ENCODE measurements around the gene STX7. TPM values are rescaled to one million over a fixed set of nuclear protein-coding genes. Genes with fewer than 3 reads are reported as not detected.

STX7 gene
- total RNA-seq, 2 donors from 2014 or later: 36.6 to 41.7 TPM

DNA sequence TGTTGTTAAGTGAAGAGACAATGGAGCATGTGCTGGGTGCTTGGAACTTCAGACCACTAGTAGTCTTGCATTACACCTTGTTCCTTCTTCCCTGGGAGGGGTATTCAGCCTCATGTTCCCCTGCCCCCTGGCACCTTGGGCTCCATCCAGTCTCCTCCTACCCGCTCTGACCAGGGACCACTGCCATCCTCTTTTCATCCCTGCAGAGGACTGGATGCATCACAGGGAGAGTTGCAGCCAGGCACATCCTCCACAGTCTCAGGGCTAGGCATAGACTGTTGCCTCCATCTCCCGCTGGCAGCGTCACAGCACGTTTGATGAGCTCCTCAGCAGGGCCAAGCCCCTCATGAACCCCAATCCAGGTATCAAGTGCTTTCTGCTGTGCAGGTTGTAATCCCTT lies 38.3 kb upstream of the STX7 start:
- 85 to 100% methylated on average over 3 to 4 of the region's 4 CpGs for WGBS, 2 experiments (ENCODE audit: insufficient coverage in 1 of 2, insufficient read length in 1 of 2)
- Histone ChIP-seq H3K9ac (ENCODE audit: extremely low read depth, low read length, poor library complexity, severe bottlenecking) (no peak overlapping the region), H3K36me3 (ENCODE audit: control insufficient read depth, insufficient read depth, low read length) (no peaks in the 10 kb centered on the region), H3K4me1 (ENCODE audit: control insufficient read depth, insufficient read depth, low read length) (no peaks in the 10 kb centered on the region), H3K9me3 (ENCODE audit: control insufficient read depth, low read length) (no peaks in the 10 kb centered on the region), H3K4me3 (ENCODE audit: low read length) (no peak overlapping the region), H3K27me3 (ENCODE audit: control insufficient read depth, insufficient read depth, low read length, poor library complexity, severe bottlenecking) (peaks cover 67% of the 10 kb centered on the region), H3K27ac (ENCODE audit: low read depth, low read length) (no peak overlapping the region)
- Mint-ChIP-seq H3K4me3 (no peak overlapping the region), H3K36me3 (ENCODE audit: low read depth) (no peaks in the 10 kb centered on the region), H3K27ac (no peak overlapping the region), H3K4me1 (peaks cover 7% of the 10 kb centered on the region), H3K27me3 (ENCODE audit: insufficient read depth) (peaks cover 55% of the 10 kb centered on the region), H3K9me3 (no peaks in the 10 kb centered on the region)
- DNase-seq: no peak
- TF ChIP-seq, protein P1, sequence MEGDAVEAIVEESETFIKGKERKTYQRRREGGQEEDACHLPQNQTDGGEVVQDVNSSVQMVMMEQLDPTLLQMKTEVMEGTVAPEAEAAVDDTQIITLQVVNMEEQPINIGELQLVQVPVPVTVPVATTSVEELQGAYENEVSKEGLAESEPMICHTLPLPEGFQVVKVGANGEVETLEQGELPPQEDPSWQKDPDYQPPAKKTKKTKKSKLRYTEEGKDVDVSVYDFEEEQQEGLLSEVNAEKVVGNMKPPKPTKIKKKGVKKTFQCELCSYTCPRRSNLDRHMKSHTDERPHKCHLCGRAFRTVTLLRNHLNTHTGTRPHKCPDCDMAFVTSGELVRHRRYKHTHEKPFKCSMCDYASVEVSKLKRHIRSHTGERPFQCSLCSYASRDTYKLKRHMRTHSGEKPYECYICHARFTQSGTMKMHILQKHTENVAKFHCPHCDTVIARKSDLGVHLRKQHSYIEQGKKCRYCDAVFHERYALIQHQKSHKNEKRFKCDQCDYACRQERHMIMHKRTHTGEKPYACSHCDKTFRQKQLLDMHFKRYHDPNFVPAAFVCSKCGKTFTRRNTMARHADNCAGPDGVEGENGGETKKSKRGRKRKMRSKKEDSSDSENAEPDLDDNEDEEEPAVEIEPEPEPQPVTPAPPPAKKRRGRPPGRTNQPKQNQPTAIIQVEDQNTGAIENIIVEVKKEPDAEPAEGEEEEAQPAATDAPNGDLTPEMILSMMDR (conservative IDR thresholded peaks at IDR 0.05): no peak

DNA sequence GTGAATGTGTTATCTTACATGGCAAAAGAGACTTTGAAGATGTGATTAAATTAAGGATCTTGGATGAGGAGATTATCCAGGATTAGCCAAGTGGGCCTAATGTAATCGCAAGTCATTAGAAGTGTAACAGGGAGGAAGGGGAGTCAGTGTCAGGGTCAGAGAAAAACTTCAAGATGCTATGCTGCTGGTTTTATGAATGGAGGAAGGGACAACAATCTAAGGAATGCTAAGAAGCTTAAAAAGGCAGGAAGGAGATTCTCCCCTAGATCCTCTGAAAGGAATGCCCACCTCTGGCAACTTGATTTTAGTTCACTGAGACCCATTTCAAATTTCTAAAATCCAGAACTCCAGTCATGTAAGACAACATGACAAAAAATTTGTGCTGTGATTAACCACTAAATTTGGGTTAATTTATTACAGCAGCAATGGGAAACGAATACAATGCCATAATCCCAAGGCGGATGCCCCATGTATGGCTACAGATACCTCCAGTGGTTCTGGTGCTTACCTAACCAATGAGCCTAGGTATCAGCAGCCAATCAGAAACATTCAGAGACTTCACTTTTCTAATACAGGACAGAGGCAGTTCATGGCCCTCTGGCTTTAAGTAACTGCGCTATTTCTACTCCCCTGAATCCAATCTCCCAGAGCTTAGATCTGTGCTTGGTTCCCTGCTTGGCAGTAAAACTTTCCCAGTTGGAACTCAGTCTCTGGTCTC lies 36.0 kb upstream of the STX7 start:
- no peaks in the 10 kb centered on the region for H3K9me3 Mint-ChIP-seq
- TF ChIP-seq, protein P1 (conservative IDR thresholded peaks at IDR 0.05): no peak

DNA sequence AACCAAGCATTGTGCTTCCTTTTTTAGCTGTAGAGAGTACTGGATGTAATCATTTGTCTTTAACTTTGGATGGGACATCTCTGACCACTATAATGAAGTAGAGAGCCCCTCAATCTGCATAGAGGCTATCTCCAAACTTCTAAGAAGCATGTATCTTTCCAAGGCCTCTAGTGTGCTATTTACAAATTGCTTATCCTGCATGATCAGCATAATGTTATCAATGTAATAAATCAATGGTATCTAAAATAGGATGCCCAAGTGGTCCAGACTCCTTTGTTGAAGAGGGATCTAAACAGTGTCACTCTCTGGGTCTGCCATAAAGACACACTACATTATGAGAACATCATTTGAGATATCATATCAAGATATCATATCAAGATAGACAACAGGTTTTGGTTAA lies 31.9 kb upstream of the STX7 start:
- Histone ChIP-seq H3K9me3 (ENCODE audit: control insufficient read depth, low read length) (no peaks in the 10 kb centered on the region), H3K9ac (ENCODE audit: extremely low read depth, low read length, poor library complexity, severe bottlenecking) (no peak overlapping the region), H3K36me3 (ENCODE audit: control insufficient read depth, insufficient read depth, low read length) (no peaks in the 10 kb centered on the region), H3K27me3 (ENCODE audit: control insufficient read depth, insufficient read depth, low read length, poor library complexity, severe bottlenecking) (peaks cover 79% of the 10 kb centered on the region), H3K4me3 (ENCODE audit: low read length) (no peak overlapping the region), H3K27ac (ENCODE audit: low read depth, low read length) (no peak overlapping the region), H3K4me1 (ENCODE audit: control insufficient read depth, insufficient read depth, low read length) (no peaks in the 10 kb centered on the region)
- H3K4me1 Mint-ChIP-seq: peaks cover 7% of the 10 kb centered on the region
- no peak overlapping the region for H3K27ac Mint-ChIP-seq
- H3K9me3 Mint-ChIP-seq: no peaks in the 10 kb centered on the region
- TF ChIP-seq, protein P1 (conservative IDR thresholded peaks at IDR 0.05): no peak
- H3K27me3 Mint-ChIP-seq (ENCODE audit: insufficient read depth): peaks cover 54% of the 10 kb centered on the region
- H3K36me3 Mint-ChIP-seq (ENCODE audit: low read depth): no peaks in the 10 kb centered on the region
- no peak overlapping the region for H3K4me3 Mint-ChIP-seq
- no peak for DNase-seq

More for the DNA sequence above, 36.0 kb upstream of the STX7 start:
- WGBS, 2 experiments (ENCODE audit: insufficient coverage in 1 of 2, insufficient read length in 1 of 2): 82 to 97% methylated on average over 4 of the region's 4 CpGs
- Histone ChIP-seq H3K9ac (ENCODE audit: extremely low read depth, low read length, poor library complexity, severe bottlenecking) (no peak overlapping the region), H3K36me3 (ENCODE audit: control insufficient read depth, insufficient read depth, low read length) (no peaks in the 10 kb centered on the region), H3K4me1 (ENCODE audit: control insufficient read depth, insufficient read depth, low read length) (no peaks in the 10 kb centered on the region), H3K4me3 (ENCODE audit: low read length) (no peak overlapping the region), H3K27me3 (ENCODE audit: control insufficient read depth, insufficient read depth, low read length, poor library complexity, severe bottlenecking) (peaks cover 90% of the 10 kb centered on the region), H3K9me3 (ENCODE audit: control insufficient read depth, low read length) (no peaks in the 10 kb centered on the region), H3K27ac (ENCODE audit: low read depth, low read length) (no peak overlapping the region)
- DNase-seq: no peak
- H3K27ac Mint-ChIP-seq: no peak overlapping the region
- no peak overlapping the region for H3K4me3 Mint-ChIP-seq
- H3K36me3 Mint-ChIP-seq (ENCODE audit: low read depth): no peaks in the 10 kb centered on the region
- H3K27me3 Mint-ChIP-seq (ENCODE audit: insufficient read depth): peaks cover 71% of the 10 kb centered on the region
- H3K4me1 Mint-ChIP-seq: peaks cover 7% of the 10 kb centered on the region
